Measurements from ENCODE around the gene LRRIQ1. TPM values are rescaled to one million over a fixed set of nuclear protein-coding genes. Genes with fewer than 3 reads are reported as not detected.

The LRRIQ1 gene
- total RNA-seq, 1 donor from 2014 or later = 25.5 TPM

DNA sequence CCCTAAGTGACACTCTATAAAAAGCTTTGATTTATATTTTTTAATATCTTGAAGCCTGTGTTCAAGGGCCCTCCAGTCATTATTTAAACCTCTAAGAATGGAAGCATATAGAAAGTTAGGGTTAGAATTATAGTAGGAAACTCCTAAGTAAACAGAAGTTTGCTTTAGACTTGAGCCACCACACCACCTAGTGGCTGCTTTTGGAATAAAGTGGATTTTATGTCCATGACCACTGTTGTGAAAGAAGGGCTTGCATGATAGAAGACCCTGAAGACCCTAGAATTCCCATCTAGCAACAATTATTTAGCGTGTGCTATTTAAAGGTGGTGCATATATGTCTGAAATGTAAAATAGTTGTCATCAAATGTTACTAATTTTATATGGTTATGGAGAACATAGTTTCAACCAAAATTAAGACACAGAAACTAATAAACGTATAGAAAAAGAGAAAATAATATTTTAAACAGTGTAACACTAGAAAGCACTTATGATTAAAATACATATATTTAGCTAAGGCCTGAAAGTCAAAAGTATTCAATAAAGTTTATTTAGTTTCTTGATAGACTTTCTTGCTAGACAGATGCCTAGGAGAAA lies 21.3 kb downstream of the LRRIQ1 start:
- Histone ChIP-seq H3K9me3 (ENCODE audit: low read depth) (no peaks in the 10 kb centered on the region), H3K9ac (no peak overlapping the region), H3K27me3 (no peaks in the 10 kb centered on the region), H3K4me1 (no peaks in the 10 kb centered on the region), H3F3A (ENCODE audit: low read depth) (no peaks in the 10 kb centered on the region), H3K4me3 (no peak overlapping the region), H2AFZ (replicated peaks) (no peak overlapping the region), H3K36me3 (no peaks in the 10 kb centered on the region), H3K79me2 (ENCODE audit: low read depth) (no peaks in the 10 kb centered on the region), H3K27ac (no peak overlapping the region), H4K20me1 (ENCODE audit: low read depth) (no peaks in the 10 kb centered on the region), H3K4me2 (no peak overlapping the region)
- H3K9me3 Mint-ChIP-seq = no peaks in the 10 kb centered on the region
- TF ChIP-seq, protein P1, sequence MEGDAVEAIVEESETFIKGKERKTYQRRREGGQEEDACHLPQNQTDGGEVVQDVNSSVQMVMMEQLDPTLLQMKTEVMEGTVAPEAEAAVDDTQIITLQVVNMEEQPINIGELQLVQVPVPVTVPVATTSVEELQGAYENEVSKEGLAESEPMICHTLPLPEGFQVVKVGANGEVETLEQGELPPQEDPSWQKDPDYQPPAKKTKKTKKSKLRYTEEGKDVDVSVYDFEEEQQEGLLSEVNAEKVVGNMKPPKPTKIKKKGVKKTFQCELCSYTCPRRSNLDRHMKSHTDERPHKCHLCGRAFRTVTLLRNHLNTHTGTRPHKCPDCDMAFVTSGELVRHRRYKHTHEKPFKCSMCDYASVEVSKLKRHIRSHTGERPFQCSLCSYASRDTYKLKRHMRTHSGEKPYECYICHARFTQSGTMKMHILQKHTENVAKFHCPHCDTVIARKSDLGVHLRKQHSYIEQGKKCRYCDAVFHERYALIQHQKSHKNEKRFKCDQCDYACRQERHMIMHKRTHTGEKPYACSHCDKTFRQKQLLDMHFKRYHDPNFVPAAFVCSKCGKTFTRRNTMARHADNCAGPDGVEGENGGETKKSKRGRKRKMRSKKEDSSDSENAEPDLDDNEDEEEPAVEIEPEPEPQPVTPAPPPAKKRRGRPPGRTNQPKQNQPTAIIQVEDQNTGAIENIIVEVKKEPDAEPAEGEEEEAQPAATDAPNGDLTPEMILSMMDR (IDR thresholded peaks at IDR 0.05) = peak; percentile 86
- TF ChIP-seq EZH2phosphoT487 (IDR thresholded peaks at IDR 0.05) (no peak), EZH2 (IDR thresholded peaks at IDR 0.05) (no peak)
- H3K4me3 Mint-ChIP-seq = no peak overlapping the region
- H3K27me3 Mint-ChIP-seq (ENCODE audit: insufficient read depth, low read depth) = no peaks in the 10 kb centered on the region
- no peak overlapping the region for H3K27ac Mint-ChIP-seq
- H3K36me3 Mint-ChIP-seq = no peaks in the 10 kb centered on the region
- DNase-seq (ENCODE audit: low spot score) = peak; percentile 69
- no peaks in the 10 kb centered on the region for H3K4me1 Mint-ChIP-seq

DNA sequence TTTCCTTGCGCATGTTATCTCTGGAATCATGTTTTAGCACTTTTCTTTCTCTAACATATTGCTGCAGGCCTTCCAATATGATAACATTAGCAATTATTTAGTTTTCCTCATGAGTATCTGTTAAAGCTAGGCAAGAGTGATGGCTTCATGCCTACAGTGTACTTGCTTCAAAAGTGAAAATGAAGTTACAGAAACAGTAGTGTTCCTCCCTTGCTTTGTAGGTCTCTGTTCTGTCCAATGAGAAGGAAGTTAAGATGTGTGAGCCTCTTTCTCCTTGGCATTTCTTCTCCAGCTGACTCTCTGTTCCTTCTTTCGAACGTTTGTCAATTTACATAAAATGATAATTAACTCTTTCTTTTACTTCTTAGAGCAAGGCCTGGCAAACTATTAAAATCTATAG lies 22.2 kb downstream of the LRRIQ1 start:
- Histone ChIP-seq H3K4me3 (no peak overlapping the region), H3K27me3 (no peaks in the 10 kb centered on the region), H3K27ac (no peak overlapping the region), H3K79me2 (ENCODE audit: low read depth) (no peaks in the 10 kb centered on the region), H2AFZ (replicated peaks) (no peak overlapping the region), H3K9me3 (ENCODE audit: low read depth) (no peaks in the 10 kb centered on the region), H3K4me2 (no peak overlapping the region), H3K36me3 (no peaks in the 10 kb centered on the region), H3F3A (ENCODE audit: low read depth) (no peaks in the 10 kb centered on the region), H4K20me1 (ENCODE audit: low read depth) (no peaks in the 10 kb centered on the region), H3K9ac (no peak overlapping the region), H3K4me1 (no peaks in the 10 kb centered on the region)
- H3K4me1 Mint-ChIP-seq = no peaks in the 10 kb centered on the region
- H3K36me3 Mint-ChIP-seq = no peaks in the 10 kb centered on the region
- TF ChIP-seq, protein P1 (IDR thresholded peaks at IDR 0.05) = no peak
- TF ChIP-seq EZH2 (IDR thresholded peaks at IDR 0.05) = no peak
- no peak for TF ChIP-seq EZH2phosphoT487 (IDR thresholded peaks at IDR 0.05)
- DNase-seq (ENCODE audit: low spot score) = no peak
- no peak overlapping the region for H3K4me3 Mint-ChIP-seq
- H3K27me3 Mint-ChIP-seq (ENCODE audit: insufficient read depth, low read depth) = no peaks in the 10 kb centered on the region
- H3K27ac Mint-ChIP-seq = no peak overlapping the region
- H3K9me3 Mint-ChIP-seq = no peaks in the 10 kb centered on the region

DNA sequence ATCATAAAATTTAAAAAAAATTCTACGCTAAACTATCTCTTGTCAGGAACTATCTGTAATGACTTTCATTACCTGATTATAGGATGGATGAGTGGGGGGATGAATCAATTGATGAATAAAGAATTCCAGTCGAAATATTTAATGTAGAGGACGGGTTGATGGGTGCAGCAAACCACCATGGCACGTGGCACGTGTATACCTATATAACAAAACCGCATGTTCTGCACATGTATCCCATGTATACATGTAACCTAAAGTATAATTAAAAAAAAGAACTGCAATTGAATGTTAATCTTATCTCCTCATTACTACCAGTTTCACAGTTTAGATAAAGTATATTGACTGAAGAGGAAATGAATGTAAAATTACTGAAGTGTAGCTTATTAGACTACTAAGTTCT lies 23.4 kb downstream of the LRRIQ1 start:
- H3K9me3 ChIP-seq (ENCODE audit: low read depth) = no peaks in the 10 kb centered on the region
- TF ChIP-seq EZH2 (IDR thresholded peaks at IDR 0.05) (no peak), EZH2phosphoT487 (IDR thresholded peaks at IDR 0.05) (no peak)
- TF ChIP-seq, protein P1 (IDR thresholded peaks at IDR 0.05) = no peak
- no peaks in the 10 kb centered on the region for H3K9me3 Mint-ChIP-seq
- no peak overlapping the region for H2AFZ ChIP-seq (replicated peaks)
- no peaks in the 10 kb centered on the region for H3K79me2 ChIP-seq (ENCODE audit: low read depth)
- H3K27me3 ChIP-seq = no peaks in the 10 kb centered on the region
- no peak overlapping the region for H3K4me3 ChIP-seq
- H3K27me3 Mint-ChIP-seq (ENCODE audit: insufficient read depth, low read depth) = no peaks in the 10 kb centered on the region
- no peak overlapping the region for H3K27ac Mint-ChIP-seq
- no peak overlapping the region for H3K27ac ChIP-seq
- no peaks in the 10 kb centered on the region for H4K20me1 ChIP-seq (ENCODE audit: low read depth)
- no peak for DNase-seq (ENCODE audit: low spot score)
- H3K9ac ChIP-seq = no peak overlapping the region
- no peaks in the 10 kb centered on the region for H3F3A ChIP-seq (ENCODE audit: low read depth)
- H3K4me3 Mint-ChIP-seq = no peak overlapping the region
- no peak overlapping the region for H3K4me2 ChIP-seq
- no peaks in the 10 kb centered on the region for H3K36me3 ChIP-seq
- H3K4me1 ChIP-seq = no peaks in the 10 kb centered on the region
- no peaks in the 10 kb centered on the region for H3K4me1 Mint-ChIP-seq
- no peaks in the 10 kb centered on the region for H3K36me3 Mint-ChIP-seq
